A673 (cell line): ENCODE data around the gene BCAR3.

Experiments used
- EZH2 ChIP-seq: fragments of 200-600 bp; sonication (generic); IDR thresholded peaks from 2 replicates; pipeline ENCODE4 v1.6.1; 2017; ENCODE audit warnings: borderline replicate concordance, low read depth, mild to moderate bottlenecking, mixed read lengths, antibody characterized with exemption, low read length; ENCODE audit not compliant: poor library complexity, severe bottlenecking
- TF ChIP-seq, protein P1 (sequence below): fragments of 300-800, 200-600 bp; sonication (generic); conservative IDR thresholded peaks from 2 replicates; pipeline ENCODE4 v1.5.1; 2017; ENCODE audit warnings: low read depth, mild to moderate bottlenecking, antibody characterized with exemption, low read length, moderate library complexity, mixed read lengths

DNA sequence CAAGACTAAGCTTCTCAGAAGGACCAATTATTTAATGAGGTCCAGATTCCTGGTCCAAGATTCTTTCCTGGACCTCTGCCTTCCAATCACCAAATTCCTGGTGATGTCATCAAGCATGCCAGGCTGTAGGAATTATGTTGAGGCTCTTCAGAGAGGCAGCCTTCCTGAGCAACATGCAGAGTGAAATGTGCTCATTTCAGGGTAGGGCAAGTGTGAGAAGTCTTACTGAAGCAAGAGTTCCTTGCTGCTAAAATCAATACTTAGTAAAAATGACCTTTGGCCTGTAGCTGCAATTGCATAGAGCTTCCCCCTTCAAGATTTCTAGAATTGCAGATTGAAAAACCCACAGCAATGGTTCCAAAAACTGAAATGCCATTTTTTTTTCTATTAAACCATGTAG, 31.7 kb upstream of the BCAR3 start:
- TF ChIP-seq EZH2: no peak
- TF ChIP-seq, protein P1, sequence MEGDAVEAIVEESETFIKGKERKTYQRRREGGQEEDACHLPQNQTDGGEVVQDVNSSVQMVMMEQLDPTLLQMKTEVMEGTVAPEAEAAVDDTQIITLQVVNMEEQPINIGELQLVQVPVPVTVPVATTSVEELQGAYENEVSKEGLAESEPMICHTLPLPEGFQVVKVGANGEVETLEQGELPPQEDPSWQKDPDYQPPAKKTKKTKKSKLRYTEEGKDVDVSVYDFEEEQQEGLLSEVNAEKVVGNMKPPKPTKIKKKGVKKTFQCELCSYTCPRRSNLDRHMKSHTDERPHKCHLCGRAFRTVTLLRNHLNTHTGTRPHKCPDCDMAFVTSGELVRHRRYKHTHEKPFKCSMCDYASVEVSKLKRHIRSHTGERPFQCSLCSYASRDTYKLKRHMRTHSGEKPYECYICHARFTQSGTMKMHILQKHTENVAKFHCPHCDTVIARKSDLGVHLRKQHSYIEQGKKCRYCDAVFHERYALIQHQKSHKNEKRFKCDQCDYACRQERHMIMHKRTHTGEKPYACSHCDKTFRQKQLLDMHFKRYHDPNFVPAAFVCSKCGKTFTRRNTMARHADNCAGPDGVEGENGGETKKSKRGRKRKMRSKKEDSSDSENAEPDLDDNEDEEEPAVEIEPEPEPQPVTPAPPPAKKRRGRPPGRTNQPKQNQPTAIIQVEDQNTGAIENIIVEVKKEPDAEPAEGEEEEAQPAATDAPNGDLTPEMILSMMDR: no peak
